Activated CD4-positive, CD25-positive, alpha-beta regulatory T cell treated with anti-CD3 and anti-CD28 coated beads, Interleukin-2, amount 50 U/mL, for 16 hours (primary cell): ENCODE data around the gene BET1.

Experiments
- DNase-seq: peaks from one replicate; pipeline ENCODE4 v3.0.0-alpha.2; 2020; ENCODE audit warnings: low read depth, low spot score

The BET1 gene

DNA sequence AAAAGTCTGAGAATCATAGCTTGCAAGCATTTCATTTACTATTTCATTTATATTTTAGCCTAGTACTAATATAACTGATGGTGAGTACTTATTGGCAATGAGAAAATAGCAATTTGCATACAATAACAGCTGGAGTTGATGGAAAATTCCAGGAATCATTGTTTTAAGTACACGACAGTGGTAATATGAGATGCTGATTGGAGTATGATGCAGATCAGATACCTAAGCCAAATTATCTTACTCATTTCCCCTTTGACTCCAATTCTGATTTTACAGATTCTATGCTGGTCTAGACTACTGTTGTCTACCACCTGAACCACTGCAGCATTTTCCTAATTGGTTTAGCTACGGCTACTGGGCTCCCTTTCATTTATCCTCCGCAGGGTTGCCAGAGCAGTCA, 45.9 kb downstream of the BET1 start:
- DNase-seq = no peak

DNA sequence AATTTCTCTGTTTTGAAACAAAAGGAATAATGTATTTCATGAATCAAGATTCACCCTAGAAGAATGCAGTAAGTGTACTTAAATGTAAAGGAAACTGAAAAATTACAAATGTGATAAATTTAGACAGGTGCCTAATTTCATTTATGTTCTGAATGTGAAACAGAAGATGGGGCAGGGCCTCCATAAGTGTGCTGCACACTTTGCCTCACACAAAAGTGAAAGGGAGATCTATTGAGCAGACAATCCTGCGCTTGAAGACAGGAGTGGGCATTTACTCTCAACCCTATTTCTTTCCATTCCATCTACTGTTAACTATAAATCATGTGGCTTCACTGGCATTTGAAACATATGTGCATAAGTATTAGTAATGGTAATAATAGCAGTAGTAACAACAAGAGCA, 46.4 kb downstream of the BET1 start:
- no peak for DNase-seq

DNA sequence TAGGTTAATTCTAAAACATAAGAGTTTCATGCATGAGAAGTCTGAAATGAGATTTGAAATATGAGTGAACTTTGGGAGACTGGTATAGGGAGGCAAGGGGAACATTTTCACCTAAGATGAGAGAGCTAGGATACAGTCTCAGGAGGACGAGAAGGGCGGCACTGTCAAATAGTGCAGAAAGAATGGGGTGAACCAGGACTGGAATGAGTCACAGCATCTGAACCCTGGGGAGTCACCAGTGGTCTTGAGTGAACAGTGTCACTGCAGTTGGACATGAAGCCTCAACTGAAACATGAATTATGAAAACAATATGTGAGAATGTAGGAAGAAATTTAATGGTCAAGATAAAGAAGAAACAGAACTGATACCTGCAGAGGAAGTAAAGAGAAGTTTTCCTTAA, 48.9 kb downstream of the BET1 start:
- DNase-seq = no peak

DNA sequence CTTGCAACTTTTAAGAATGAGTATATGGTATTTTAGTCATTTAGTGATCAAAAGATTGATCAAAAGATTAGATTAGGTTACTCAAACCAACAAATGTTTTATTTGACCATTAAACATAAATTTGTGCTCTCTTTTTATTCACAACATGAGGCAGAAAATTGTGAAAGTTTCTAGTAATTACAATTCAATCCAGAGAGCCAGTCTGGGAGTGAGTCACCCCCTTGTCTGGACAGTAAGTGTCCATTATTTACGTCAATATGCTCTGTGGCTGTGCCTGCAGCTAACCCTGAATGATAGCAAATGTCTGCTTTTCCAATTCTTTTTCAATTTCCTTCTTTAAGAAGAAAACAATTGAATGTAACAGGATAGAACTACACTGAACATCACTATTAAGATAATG, 54.7 kb downstream of the BET1 start:
- DNase-seq = no peak

DNA sequence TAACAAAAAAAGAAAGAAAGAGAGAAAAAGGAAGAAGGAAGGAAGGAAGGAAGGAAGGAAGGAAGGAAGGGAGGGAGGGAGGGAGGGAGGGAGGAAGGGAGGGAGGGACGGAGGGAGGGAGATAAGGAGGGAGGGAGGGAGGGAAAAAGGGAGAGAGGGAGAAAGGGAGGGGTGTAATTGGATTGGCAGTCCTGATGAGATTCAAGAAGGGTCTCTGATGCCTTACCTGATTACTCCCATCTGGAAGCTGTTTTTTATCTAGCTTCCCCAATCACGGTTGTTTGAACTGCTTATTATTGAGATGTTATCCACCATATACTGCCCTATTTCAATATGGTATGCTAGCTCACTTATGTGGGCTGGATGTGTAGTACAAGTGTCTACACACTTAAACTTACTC, 55.3 kb downstream of the BET1 start:
- no peak for DNase-seq

DNA sequence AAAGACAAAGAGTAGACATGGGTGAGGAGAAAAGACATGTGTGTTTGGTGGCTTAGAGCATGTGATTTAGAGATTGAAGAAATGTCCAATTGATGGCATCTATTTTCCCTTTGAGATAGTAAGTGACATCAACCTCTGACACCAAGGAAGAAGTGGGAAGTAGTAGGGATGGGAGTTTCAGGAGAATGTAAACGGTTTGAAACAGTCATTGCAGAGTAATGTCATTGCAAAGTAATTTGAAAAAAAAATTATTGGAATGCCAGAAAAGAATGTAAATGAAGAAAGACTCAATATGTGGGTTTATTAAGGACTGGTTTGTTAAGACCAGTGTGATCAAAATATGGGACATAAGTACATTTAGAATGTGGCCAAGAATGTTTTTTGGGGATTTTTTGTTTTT, 56.0 kb downstream of the BET1 start:
- no peak for DNase-seq

DNA sequence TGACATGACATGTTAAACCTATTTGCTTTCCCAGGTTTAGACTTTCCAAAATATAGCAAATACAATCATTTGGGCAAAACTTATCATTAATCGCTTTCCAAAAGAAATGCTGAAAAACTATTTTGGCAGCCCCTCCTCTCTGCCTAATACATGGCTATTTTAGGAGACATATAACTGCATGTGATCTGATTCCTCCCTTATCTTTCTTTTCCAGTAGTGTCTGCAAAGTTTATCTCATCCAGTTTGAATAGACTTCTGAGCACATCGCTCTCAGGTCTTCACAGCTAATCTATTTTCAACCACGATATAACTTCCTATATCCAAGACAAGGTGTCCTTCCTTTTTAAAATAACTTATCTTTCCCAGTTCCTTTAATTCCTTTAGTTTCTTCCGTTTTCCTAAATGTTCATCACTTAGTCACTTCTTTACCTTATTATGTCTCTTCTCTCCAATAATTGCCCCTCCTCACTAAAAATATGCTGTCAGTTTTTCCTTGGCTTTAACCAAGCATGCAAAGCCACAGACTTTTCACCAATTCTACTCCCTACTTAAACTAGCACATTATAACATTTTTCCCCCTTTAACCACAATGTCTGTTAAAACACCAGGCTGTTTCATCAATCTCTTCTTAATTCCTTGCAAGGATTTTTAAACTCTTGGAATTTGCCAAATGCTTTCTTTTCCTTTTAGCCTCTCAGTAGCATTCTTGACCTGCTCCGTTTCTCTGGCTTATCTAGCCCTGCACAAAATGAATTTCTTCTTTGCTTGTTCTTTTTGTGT, 58.2 kb downstream of the BET1 start:
- no peak for DNase-seq

DNA sequence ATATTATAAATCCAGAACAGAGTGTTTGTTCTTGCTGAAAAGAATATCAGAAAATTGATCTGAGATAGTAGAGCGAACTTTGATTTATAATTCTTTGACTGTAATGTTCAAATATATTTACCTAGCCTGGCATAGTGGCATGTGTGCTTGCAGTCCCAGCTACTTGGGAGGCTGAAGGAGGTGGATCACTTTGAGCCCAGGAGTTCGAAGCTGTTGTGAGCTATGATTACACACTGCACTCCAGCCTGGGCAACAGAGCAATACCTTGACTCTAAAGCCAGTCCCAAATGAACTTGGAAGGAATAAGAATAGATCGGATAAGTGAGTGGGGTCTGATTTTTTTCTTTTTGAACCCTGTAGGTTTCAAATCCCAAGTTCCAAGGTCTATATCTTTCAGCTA, 59.1 kb downstream of the BET1 start:
- no peak for DNase-seq

DNA sequence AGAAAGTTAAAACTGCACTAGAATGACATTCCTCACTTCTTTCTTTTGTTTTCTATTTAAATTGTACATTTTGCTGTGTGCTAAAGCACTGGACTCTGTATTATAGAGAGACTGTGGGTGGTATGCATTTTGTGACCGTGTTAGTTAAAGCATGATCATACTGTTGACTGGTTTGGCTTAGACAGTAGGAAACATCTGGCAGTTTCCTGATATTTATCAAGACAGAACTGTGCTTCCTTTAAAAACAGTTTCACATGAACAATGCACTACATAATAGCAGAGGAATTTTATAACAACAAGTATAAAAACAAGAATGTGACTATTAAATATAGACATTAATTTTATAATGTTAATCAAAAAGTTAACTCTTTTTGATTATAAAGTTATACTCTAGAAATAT, 59.5 kb downstream of the BET1 start:
- no peak for DNase-seq

DNA sequence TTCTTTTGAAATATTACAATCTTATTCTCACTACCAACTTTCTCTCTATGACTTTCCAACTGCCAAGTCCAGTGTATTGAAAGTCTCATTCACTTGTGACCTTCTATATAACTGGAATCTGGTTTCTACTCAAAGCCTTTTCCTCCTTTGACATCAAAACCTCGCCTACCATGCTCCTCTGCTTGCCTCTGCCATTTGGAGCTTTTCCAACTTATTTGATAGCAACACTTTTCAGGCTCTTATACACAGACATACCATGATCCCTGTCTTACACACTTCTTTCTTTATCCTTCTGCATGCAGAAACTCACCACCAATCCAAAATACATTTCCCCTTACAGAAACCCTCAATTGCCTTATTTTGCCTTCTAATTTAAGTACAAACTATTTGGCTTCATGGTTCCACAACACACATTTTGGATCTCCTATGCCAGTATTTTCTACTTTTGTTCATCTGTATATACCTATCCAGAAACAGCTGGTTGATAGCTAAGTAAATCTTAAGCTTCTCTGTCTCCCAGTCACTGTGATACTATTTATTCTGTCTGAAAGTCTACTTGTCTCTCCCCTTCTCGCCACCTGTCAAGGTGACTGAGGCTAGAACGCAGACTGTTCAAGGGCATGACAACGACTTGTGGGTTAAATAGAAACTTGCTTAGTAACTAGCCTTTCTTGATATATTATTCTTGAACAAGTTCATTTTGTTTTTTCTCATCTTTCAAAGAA, 60.2 kb downstream of the BET1 start:
- DNase-seq = no peak
